ENCODE data around the gene PPP1R12C.
A peak's percentile ranks its signal among the peaks of the same experiment; 100 is the strongest.

PPP1R12C gene

DNA sequence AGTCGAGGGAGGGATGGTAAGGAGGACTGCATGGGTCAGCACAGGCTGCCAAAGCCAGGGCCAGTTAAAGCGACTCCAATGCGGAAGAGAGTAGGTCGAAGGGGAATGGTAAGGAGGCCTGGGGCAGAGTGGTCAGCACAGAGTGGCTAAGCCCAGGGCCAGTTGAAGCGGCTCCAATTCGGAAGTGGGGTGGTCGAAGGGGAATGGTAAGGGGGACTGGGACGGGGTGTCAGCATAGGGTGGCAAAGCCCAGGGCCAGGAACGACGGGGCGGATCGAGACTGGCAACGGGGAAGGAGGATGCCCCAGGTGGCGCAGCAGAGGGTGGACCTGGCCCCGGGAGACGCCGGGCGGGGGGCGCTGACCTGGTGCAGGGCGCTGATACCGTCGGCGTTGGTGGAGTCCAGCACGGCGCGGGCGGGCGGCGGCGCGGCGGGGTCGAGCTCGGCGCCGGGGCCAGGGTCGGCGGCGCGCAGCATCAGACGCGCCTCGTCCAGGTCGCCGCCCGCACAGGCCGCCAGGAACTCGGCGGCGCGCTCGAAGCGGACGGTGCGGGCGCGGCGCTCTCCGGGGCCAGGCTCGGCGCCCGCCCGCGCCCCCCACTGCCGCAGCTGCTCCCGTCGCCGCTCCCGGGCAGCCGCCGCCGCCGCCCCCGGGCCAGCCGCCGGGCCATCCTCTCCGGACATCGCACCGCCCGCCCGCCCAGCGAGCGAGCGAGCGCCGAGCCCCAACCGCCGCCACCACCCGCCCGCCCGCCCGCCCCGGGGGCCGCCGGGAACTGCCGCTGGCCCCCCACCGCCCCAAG, at the start of gene PPP1R12C:
PPP1R12C (minus strand) TSS at position 779 of the 804 bp plus-strand sequence; CDS start at position 685, 94 bp downstream.
- peaks cover 29% of the 10 kb centered on the region for H3K4me1 ChIP-seq (ENCODE audit: low read length)
- H3K79me2 ChIP-seq (ENCODE audit: low read length), result peaks cover 57% of the 10 kb centered on the region
- H2AFZ ChIP-seq (ENCODE audit: low read depth, low read length), result peak within 1 kb of the TSS; percentile 73
- peak within 1 kb of the TSS; percentile 31 for H3K27ac ChIP-seq (ENCODE audit: low read length)
- peaks cover 45% of the 10 kb centered on the region for H4K20me1 ChIP-seq (ENCODE audit: insufficient read depth, low read length)
- peak within 1 kb of the TSS; percentile 94 for H3K4me3 ChIP-seq (ENCODE audit: low read length)
- H3K36me3 ChIP-seq (replicated peaks; ENCODE audit: low read depth, low read length), result no peaks in the 10 kb centered on the region
- no peaks in the 10 kb centered on the region for H3K27me3 ChIP-seq (ENCODE audit: low read depth, low read length)
- H3K9me3 ChIP-seq (ENCODE audit: insufficient read depth, low read length), result no peaks in the 10 kb centered on the region
- peak within 1 kb of the TSS; percentile 93 for H3K4me2 ChIP-seq (ENCODE audit: low read length)
- peak within 1 kb of the TSS; percentile 89 for H3K9ac ChIP-seq (ENCODE audit: low read length)
- TF ChIP-seq EZH2phosphoT487 (IDR thresholded peaks at IDR 0.05; ENCODE audit: low read depth), result no peak
- TF ChIP-seq, protein P1, sequence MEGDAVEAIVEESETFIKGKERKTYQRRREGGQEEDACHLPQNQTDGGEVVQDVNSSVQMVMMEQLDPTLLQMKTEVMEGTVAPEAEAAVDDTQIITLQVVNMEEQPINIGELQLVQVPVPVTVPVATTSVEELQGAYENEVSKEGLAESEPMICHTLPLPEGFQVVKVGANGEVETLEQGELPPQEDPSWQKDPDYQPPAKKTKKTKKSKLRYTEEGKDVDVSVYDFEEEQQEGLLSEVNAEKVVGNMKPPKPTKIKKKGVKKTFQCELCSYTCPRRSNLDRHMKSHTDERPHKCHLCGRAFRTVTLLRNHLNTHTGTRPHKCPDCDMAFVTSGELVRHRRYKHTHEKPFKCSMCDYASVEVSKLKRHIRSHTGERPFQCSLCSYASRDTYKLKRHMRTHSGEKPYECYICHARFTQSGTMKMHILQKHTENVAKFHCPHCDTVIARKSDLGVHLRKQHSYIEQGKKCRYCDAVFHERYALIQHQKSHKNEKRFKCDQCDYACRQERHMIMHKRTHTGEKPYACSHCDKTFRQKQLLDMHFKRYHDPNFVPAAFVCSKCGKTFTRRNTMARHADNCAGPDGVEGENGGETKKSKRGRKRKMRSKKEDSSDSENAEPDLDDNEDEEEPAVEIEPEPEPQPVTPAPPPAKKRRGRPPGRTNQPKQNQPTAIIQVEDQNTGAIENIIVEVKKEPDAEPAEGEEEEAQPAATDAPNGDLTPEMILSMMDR (IDR thresholded peaks at IDR 0.05; ENCODE audit: low read depth, low read length), result no peak

DNA sequence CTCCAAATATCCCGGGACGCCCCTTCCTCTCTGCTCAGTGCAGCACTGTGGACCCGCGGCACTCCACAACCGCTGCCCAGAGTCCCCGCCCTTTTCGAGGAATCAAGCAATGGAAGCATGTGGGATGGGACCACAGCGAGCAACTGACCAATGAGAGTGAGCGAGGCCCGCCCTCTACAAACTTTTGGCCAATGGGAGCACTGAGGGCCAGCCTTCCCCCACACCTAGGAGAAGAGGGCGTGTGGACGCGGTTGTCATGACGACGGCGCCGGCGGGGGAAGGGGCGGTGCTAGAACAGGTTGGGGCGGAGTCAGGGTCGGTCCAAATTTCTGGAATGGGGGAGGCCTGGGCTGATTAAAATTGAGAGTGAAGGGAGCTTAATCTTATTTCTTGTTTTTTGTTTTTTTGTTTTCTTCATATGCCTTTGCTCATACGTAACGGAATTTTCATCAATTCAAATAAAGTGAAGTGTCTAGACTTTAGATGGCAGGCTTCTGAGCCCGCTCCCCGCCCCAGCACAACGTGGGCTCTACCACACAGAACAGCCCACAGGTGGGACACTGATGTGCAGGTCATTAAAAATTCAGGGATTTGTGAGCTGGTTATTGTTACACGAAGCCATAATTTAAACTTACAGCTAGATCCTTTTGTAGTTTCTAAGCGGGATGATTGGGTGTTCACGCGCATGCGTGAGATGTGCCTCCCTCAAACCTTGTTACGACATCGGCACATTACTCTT, 49.3 kb upstream of the PPP1R12C start, which contains the start of gene DNAAF3:
DNAAF3 (minus strand) TSS at position 84 of the 739 bp plus-strand sequence. CDS start 200 bp downstream, outside the sequence.
- no peak within 1 kb of the TSS for H3K4me2 ChIP-seq (ENCODE audit: low read length)

DNA sequence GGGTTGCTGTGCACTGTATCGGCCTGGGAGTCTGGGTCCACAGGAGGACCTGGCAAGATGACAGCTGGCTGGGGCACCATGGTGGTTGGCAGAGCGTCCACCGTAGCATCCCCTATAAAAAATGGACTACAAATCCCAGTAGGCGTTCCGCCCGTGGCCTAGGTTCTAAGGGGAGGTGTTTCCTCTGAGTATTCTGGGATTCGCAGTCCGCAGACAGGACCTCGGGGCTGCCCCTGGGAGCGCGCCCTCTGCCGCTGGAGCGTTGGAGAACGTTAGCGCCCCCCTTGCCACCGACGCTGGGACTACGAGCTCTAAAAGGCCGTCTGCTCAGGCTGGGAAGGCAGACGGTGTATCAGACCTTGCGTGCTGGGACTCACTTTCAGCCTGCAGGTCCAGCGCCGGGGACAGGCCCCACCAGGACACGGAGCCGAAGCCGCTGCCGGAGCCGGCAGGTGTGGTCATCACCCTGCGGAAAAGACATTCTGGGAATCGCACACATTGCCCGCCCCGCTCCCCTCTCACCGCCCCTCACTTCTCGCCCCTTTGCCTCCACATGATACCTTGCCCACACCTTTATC, 48.6 kb upstream of the PPP1R12C start:
- Histone ChIP-seq H3K27me3 (ENCODE audit: low read depth, low read length) (peaks cover 4% of the 10 kb centered on the region; the same call in 1 of the 2 replicates), H3K4me2 (ENCODE audit: low read length) (no peak overlapping the region), H2AFZ (ENCODE audit: low read depth, low read length) (no peak overlapping the region), H3K9ac (ENCODE audit: low read length) (no peak overlapping the region), H3K9me3 (ENCODE audit: insufficient read depth, low read length) (no peaks in the 10 kb centered on the region), H3K4me3 (ENCODE audit: low read length) (no peak overlapping the region), H4K20me1 (ENCODE audit: insufficient read depth, low read length) (no peaks in the 10 kb centered on the region), H3K79me2 (ENCODE audit: low read length) (no peaks in the 10 kb centered on the region), H3K4me1 (ENCODE audit: low read length) (no peaks in the 10 kb centered on the region), H3K36me3 (replicated peaks; ENCODE audit: low read depth, low read length) (no peaks in the 10 kb centered on the region), H3K27ac (ENCODE audit: low read length) (no peak overlapping the region)
- TF ChIP-seq EZH2phosphoT487 (IDR thresholded peaks at IDR 0.05; ENCODE audit: low read depth), result no peak
- TF ChIP-seq, protein P1 (IDR thresholded peaks at IDR 0.05; ENCODE audit: low read depth, low read length), result no peak

More for the DNA sequence above, 49.3 kb upstream of the PPP1R12C start, which contains the start of gene DNAAF3:
- Histone ChIP-seq H3K79me2 (ENCODE audit: low read length) (no peaks in the 10 kb centered on the region), H3K4me3 (ENCODE audit: low read length) (no peak within 1 kb of the TSS), H3K36me3 (replicated peaks; ENCODE audit: low read depth, low read length) (no peaks in the 10 kb centered on the region), H2AFZ (ENCODE audit: low read depth, low read length) (no peak within 1 kb of the TSS), H3K9ac (ENCODE audit: low read length) (no peak within 1 kb of the TSS), H4K20me1 (ENCODE audit: insufficient read depth, low read length) (no peaks in the 10 kb centered on the region), H3K27me3 (ENCODE audit: low read depth, low read length) (peaks cover 4% of the 10 kb centered on the region; the same call in 1 of the 2 replicates), H3K27ac (ENCODE audit: low read length) (no peak within 1 kb of the TSS), H3K9me3 (ENCODE audit: insufficient read depth, low read length) (no peaks in the 10 kb centered on the region), H3K4me1 (ENCODE audit: low read length) (no peaks in the 10 kb centered on the region)
- no peak for TF ChIP-seq EZH2phosphoT487 (IDR thresholded peaks at IDR 0.05; ENCODE audit: low read depth)
- TF ChIP-seq, protein P1 (IDR thresholded peaks at IDR 0.05; ENCODE audit: low read depth, low read length), result no peak

All from OCI-LY3 (cell line).